GM03348 (cell line): ENCODE measurements around the gene ARSB.

ENCODE experiments used
- DNase-seq: peaks from one replicate; pipeline ENCODE4 v3.0.0; 2012; ENCODE audit warnings: low spot score

ARSB gene

GRCh38 chr5:78985116-78985724 lies at the start of gene ARSB:
Gene ARSB, minus strand, starts transcription at chr5:78985310. Its CDS starts 62 bp downstream, at chr5:78985248.
- DNase-seq, result peak; percentile 73

- DNase-seq, result no peak
These were observed 47.7 kb upstream of the ARSB start for GRCh38 chr5:79032782-79033181.

GRCh38 chr5:79032031-79032695 lies 47.1 kb upstream of the ARSB start:
- no peak for DNase-seq

- no peak for DNase-seq
These were observed 46.4 kb upstream of the ARSB start for GRCh38 chr5:79031485-79031867.

- DNase-seq, result no peak
These were observed 45.8 kb upstream of the ARSB start for GRCh38 chr5:79030663-79031484.

GRCh38 chr5:79025054-79025472 lies 40.0 kb upstream of the ARSB start:
- peak; percentile 81 for DNase-seq

- no peak for DNase-seq
These were observed 38.8 kb upstream of the ARSB start for GRCh38 chr5:79023947-79024346.

- no peak for DNase-seq
These were observed 38.2 kb upstream of the ARSB start for GRCh38 chr5:79023348-79023747.

- DNase-seq, result no peak
These were observed 37.7 kb upstream of the ARSB start for GRCh38 chr5:79022771-79023170.

- DNase-seq, result no peak
These were observed 36.6 kb upstream of the ARSB start for GRCh38 chr5:79021753-79022152.

- peak; percentile 68 for DNase-seq
These were observed 35.9 kb upstream of the ARSB start for GRCh38 chr5:79020861-79021561.

- no peak for DNase-seq
These were observed 29.5 kb upstream of the ARSB start for GRCh38 chr5:79014631-79015030.

GRCh38 chr5:79011869-79012268 lies 26.8 kb upstream of the ARSB start:
- no peak for DNase-seq

GRCh38 chr5:79011219-79011836 lies 26.2 kb upstream of the ARSB start:
- peak; percentile 64 for DNase-seq

GRCh38 chr5:79008362-79008761 lies 23.3 kb upstream of the ARSB start:
- DNase-seq, result no peak

GRCh38 chr5:79007872-79008271 lies 22.8 kb upstream of the ARSB start:
- no peak for DNase-seq

- no peak for DNase-seq
These were observed 21.0 kb upstream of the ARSB start for GRCh38 chr5:79005936-79006631.

GRCh38 chr5:79005151-79005550 lies 20.0 kb upstream of the ARSB start:
- DNase-seq, result no peak

- DNase-seq, result no peak
These were observed 17.3 kb upstream of the ARSB start for GRCh38 chr5:79002374-79002773.

- DNase-seq, result peak; percentile 25
These were observed 16.4 kb upstream of the ARSB start for GRCh38 chr5:79001471-79001870.

- DNase-seq, result no peak
These were observed 12.0 kb upstream of the ARSB start for GRCh38 chr5:78997090-78997489.
